HK-2 (cell line): Measurements from ENCODE around the gene CD59.
"Not testable (repeated sequence)": the region's sequence is repeated elsewhere in the genome, so short reads cannot be mapped to it uniquely, and the experiment has no call there.

Experiments used
- DNase-seq: peaks from one replicate; pipeline ENCODE4 v3.0.0-alpha.2; 2018; ENCODE audit not compliant: unreplicated experiment

CD59 gene

DNA sequence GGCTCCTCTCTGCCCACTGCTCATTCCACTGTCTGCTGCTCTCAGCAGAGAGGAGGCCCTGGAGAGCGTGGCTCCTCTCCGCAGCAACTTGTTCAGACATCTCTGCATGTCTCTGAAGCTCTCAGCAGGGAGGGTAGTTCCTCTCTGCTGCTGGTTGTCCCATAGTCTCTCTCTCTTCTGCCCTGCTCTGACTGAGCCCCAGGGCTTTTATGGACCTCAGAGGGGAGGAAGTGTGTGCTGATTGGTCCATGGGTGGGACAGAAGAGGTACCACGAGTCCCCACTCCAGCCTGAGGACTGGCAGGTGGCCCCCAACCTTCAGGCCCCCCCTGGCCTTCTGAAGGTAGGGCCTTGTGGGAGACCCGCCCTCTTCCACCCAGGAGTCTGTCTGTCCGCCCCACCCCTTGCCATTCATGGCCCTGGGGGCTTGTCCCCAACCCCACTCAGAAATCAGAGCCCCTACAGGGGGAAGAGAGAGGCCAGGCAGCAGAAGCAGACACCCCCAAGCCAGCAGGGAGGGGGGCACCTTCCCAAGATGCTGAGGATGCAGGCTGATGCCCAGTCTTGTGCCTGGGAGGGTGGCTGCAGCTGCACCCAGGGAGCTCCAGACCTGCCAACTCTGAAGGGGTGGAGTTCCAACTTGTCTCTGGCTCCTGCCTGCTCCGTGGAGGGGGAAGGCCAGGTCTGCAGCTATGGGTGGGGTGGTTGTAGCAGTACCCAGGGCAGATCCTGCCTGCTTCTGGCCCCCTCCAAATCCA, 70.7 kb downstream of the CD59 start:
- no peak for DNase-seq

DNA sequence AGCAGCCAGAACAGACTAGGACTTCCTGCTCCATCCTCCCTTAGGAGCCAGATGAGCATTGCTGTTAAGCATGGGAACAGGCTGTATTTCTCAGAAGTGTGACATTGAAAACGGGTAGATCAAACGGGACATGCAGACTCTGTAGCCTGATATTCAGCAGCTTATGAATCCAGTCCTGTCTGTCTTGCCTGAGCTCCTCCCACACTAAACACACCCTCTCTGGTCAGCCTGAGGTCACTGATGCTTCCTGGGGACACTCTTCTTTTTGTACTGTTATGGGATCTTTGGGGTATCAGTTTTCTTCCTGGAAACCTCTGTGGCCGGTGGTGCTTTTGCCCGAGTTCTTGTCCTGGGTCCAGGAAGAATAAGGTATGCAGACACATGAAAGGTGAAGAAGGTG, 71.4 kb downstream of the CD59 start:
- no peak for DNase-seq

DNA sequence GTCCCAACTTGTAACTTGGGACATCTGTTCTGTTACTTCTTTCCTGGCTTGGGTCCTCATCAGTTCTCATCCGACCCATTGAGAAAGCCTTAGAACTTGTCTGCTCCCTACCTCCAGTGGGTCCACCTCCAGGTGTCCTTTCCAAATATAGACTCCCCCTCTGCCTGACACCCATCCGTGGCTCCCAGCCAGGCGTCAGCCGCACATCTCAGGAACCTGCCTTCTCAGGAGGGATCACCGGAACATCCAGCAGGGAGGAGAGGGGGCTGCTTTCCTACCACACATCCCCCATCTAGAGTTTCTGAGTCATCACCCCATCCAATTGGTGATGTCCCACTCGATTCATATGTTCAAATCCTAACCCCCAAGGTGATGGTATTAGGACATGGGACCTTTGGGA, 72.1 kb downstream of the CD59 start:
- no peak for DNase-seq

DNA sequence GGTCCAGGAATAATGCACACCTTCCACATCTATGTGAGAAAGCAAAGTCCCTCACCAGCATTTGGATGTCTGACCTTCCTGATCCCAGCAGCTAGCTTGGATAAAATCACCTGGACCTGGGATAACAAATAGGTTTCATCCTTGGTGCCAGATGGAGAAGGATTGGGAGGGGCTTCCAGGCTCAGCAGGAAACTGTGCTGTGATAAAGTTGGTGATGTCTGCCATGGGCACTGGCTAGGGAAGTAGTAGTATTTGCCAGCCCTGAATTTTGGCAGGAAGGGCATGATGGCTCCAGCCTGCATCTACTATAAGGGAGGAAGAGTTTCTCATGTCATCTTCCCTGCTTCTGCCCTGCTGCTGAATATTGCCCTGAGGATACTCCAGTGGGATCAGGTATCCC, 73.1 kb downstream of the CD59 start:
- no peak for DNase-seq

DNA sequence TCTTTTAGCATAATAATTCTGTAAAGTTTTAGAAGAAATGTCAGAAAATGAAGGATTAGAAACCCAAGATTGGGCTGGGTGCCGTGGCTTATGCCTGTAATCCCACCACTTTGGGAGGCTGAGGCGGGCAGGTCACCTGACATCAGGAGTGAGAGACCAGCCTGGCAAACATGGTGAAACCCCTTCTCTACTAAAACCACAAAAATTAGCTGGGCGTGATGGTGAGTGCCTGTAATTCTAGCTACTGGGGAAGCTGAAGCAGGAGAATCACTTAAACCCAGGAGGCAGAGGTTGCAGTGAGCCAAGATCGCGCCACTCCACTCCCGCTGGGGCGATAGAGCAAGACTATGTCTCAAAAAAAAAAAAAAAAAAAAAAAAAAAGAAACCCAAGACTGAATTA, 74.7 kb downstream of the CD59 start:
- not testable (repeated sequence) for DNase-seq

DNA sequence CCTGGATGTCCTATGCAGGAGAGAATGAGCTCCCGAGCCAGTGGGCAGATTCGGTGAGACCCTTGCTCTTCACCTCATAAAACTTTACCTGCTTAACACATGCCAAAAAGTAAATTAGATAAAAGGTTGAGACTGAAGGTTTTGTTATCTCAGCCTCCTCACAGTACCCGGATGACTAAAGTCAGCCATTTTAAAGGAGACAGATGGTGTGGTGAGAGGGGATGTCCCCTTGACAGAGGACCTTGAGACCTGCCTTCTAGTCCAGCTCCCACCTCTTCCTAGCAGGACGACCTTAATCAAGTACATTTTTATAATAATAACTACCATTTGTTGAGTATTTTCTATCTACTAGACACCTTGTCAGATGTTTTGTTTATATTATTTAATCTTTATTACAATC, 75.3 kb downstream of the CD59 start:
- no peak for DNase-seq

DNA sequence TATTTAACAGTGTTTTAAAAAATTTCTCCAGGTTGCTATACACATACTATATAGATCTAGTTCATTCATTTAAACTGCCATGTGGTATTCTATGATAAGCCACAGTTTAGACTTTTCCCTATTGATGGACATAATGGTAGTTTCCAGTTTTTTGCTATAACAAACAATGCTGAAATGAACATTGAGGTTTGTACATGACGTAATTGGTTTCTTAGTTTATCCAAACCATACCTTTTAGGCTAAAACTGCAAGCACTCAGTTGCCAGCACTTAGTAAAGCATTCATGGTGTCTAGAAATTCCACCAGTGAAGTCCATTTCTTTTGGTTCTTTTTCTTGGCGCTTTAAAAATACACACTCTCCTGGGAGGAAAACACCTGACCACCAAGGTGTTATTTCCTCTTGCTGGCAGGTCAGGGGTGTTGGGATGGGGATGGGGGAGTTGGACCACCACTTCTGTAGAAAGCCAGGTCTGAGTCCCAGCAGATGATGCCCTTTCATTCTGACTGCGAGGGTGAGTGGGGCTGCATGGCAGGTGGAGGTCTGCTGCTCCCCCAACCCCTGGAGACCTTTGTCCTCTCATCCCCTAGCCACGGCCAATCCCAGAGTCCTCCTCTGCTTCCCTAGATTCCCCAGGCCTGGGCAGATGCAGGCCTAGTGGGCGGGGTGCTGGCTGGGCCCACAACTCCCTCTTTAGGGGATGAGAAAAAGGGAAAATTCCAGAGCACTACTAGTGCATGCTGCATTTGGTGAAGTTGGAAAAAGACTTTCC, 76.7 kb downstream of the CD59 start:
- no peak for DNase-seq

DNA sequence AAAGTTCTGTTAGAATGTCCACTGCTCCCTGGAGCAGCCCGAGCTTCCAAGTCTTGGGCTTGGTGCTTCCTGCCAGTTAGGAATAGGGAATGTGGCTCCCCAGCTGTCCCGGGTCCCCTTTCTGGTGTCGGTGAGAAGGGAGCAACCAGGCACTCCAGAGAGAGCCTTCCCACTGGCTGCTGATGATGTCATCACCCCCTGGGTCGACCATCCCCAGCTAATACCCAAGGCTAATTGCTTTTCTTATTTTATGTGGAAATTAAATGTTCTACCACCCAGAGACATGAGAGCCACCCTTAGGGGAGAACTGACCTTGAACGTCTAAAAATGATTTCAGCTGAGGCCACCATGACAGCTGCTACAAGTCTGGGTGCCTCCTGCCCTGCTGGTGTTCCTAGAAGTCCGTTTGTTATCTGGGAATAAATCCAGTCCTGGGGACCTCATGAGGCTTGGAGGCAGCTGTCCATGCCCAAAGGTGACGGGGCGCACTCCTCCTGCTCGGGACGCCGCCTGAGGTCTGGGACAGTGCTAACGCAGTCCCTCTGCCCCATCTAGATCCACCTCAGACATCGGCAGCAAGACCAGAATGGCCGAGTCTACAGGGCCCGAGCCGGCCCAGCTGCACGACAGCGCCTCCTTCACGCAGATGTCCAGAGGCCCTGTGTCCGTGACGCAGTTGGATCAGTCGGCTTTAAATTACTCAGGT, 77.9 kb downstream of the CD59 start:
- no peak for DNase-seq

DNA sequence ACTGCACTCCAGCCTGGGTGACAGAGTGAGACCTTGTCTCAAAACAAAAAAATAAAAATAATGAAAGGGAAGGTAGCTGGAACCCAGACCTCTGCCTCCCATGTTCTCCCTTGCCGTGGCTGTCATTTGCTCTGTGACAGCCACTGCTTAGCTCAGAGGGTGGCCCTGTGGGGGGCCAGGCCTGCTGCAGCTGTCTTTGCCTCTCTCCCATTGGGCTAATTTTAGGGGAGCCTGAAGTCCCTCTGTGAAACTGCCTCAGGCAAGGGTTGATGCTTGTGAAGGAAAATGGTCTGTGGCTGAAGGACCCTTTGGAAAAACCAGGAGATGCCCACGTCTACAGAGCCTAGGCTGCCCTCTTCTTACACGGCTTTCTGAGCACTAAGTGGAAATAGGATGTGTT, 78.5 kb downstream of the CD59 start:
- no peak for DNase-seq

DNA sequence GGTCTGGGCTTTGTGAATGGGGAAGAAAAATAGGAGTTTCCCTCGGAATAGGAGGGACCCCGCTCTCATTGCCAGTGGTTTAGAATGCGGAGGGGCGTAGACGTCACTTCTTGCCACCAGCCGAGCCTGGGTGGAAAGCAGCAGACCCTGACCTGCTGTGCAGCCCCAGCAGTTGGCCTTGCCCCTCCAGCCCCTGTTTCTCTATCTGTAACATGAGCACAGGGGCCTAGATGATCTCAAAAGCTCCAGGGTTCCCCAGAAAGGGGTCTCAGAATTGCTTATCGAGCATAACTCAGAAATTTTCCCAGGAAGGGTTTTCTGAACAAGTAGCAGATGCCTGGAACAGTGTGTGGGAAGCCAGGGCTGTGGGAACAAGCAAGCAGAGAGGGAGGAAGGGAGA, 79.5 kb downstream of the CD59 start:
- DNase-seq = no peak

DNA sequence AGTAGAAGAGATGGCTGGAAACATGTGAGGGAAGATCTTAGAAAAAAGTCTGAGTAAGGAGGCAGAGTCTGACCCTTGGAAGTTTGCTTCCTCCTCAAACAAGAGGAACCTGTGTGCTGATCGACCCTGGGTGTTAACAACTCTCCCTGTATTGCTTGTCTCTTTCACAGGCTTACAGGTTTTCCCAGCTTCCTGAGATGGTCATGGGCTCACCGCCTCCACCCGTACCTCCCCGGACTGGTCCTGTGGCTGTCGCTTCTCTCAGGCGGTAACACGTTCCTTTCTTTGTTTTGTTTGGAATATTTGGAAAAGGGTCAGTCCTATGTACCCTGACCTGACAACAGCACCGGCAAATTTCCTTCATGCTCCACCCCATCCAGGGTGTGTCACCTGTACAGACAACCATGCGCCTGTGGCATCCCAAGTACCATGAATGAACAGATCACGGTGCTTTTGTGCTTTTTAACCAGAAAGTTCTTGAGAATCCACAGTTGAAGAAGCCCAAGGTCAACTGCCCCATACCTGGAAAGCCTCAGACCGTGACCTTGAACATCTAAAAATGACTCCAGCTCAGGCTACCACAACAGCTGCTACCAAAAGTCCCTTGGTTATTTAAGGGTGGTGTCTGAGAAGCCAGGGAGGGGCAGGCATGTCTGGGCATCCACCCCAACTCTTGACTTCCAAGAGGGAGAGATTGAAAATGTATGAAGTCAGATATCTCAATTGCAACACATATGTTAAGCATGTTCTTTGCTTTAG, 80.2 kb downstream of the CD59 start:
- DNase-seq = no peak

DNA sequence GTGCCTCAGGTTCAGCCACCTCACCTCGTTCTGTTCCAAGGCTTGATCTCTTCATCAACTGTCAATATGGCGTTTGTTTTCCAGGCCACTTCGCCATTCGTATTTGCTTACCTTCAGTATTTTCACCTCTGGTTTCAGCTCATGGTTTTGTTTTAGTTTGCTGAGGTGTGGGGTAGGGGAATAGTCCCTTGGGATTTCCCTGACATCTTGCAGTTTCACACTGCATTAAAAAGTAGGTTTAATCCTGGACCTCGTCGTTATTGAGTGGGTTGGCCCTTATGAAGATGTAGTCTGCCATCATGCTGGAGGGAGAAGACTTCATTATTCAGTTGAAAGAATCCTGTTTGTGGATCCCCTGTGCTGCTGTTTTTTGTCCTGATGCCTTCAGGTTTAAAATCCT, 81.6 kb downstream of the CD59 start:
- DNase-seq = no peak
